Stimulated activated CD8-positive, alpha-beta memory T cell treated with anti-CD3 and anti-CD28 coated beads, Interleukin-15, amount 100 ng/mL, for 4 hours (primary cell): ENCODE measurements around the gene MGAT5B.
"Not testable (repeated sequence)": the region's sequence is repeated elsewhere in the genome, so short reads cannot be mapped to it uniquely, and the experiment has no call there.

ENCODE experiments used
- DNase-seq, 2 donors: peaks; one replicate each; pipeline ENCODE4 v3.0.0-alpha.2; 2020; ENCODE audit warnings: low read depth in 2 of 2

Gene MGAT5B

GRCh38 chr17:76847031-76847430 is 21.2 kb upstream of the MGAT5B start:
- DNase-seq: no peak

- no peak for DNase-seq
These were observed 19.5 kb upstream of the MGAT5B start for GRCh38 chr17:76848670-76849069.

GRCh38 chr17:76849160-76849559 is 19.0 kb upstream of the MGAT5B start:
- DNase-seq: not testable (repeated sequence)

- no peak for DNase-seq
These were observed 15.4 kb upstream of the MGAT5B start for GRCh38 chr17:76852843-76853242.

GRCh38 chr17:76855105-76855504 is 13.1 kb upstream of the MGAT5B start:
- no peak for DNase-seq

- no peak for DNase-seq
These were observed 6.1 kb upstream of the MGAT5B start for GRCh38 chr17:76862079-76862478.

DNA sequence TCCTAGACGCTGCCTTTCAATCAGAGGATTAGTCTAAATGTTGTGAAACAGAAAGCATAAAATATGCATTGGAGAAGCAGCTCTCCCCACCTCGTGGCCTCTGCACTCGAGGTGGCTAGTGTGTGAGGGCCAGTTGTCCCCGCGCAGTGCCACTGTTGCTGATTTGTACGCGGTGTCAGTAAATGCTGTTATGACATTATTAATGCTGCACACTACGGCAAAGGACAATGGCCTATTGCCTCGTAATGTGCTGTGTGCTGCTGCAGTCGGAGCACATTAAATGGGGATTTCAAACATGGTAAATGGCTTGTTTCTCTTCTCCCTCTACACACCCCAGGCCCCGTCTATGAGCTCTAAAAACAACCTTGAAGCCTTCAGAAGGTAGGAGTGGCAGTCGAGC is 5.7 kb upstream of the MGAT5B start:
- no peak for DNase-seq

DNA sequence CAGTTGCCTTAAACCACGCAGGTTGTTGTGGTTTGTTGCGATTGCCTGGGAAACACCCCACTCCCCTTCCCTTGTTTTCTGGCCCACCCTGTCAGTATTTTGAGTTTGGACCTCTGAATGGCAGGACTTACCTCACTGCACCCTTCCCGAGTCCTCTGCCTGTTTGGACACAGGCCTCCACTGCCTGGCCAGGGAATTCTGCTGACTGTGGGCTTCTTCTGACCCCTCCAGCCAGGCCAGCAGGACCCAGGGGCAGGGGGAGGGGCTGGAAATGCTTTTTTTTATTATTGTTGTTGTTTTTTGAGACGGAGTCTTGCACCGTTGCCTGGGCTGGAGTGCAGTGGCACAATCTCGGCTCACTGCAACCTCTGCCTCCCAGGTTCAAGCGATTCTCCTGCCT is 4.2 kb upstream of the MGAT5B start:
- DNase-seq: no peak

DNA sequence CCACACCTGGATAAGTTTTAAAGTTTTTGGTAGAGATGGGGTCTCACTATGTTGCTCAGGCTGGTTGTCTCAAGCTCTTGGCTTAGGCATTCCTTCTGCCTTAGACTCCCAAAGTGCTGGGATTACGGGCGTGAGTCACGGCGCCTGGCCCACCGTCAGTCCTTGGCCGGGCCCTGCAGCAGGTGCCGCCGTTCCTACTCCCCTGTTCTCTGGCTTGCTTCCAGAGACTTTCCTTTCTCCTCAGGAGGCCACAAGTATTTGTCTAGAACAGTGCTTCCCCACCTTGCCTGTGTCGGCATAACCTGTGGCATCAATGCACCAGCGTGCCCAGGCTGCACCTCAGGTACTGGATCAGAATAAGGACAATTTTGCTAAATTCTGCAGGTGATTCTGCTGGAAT is 3.0 kb upstream of the MGAT5B start:
- DNase-seq: no peak

- no peak for DNase-seq
These were observed 2.0 kb upstream of the MGAT5B start for GRCh38 chr17:76866203-76866602.

- DNase-seq: no peak
These were observed 1.2 kb upstream of the MGAT5B start for GRCh38 chr17:76866774-76867577.

DNA sequence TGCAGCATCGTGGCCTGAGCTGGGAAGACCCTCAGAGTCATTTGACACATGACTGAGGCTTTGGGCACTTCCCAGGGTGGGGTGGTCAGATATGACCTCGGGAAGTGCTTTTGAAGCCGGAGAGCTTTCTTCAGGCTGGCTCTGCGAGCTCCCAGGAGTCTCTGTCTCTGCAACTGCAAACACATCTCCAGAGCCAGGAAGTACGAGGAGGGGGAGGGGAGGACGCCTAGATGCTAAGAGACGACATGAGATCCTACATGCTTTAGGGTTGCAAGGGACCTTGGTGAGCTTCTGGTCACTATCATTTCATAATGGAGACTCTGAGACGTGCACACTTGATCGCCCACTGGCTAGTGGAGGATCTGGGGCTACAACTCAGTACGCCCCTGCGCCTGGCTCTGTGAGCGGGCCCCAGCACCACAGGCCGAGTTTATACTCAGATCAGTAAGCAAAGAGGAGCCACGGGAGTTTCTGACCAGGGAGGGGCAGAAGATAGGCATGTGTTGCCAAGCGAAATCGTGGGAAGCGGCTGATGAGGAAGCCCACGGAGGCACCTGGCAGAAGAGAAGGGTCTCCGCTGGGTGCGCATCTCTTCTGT is 527 bp upstream of the MGAT5B start:
- DNase-seq: no peak

GRCh38 chr17:76868669-76869495 is 678 bp downstream of the MGAT5B start:
- DNase-seq: no peak

- DNase-seq: no peak
These were observed 1.5 kb downstream of the MGAT5B start for GRCh38 chr17:76869496-76870376.

DNA sequence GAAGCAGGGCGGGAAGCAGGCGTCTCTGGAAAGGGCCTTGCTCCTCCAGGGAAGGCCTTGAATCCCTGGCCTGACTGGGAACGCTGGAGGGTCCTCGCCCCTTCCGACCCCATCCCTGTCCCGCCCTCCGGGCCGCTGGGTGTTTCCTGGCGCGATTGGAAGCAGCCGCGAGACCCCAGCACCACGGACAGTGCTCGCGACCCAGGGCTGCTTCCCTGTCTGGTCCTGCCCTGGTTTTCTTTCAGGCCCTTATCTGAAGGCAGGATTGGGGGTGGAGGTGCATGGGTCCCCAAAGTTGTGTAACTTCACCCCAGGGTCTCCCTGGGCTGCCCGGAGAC is 2.1 kb downstream of the MGAT5B start:
- no peak for DNase-seq

- no peak for DNase-seq
These were observed 3.5 kb downstream of the MGAT5B start for GRCh38 chr17:76871668-76872067.

DNA sequence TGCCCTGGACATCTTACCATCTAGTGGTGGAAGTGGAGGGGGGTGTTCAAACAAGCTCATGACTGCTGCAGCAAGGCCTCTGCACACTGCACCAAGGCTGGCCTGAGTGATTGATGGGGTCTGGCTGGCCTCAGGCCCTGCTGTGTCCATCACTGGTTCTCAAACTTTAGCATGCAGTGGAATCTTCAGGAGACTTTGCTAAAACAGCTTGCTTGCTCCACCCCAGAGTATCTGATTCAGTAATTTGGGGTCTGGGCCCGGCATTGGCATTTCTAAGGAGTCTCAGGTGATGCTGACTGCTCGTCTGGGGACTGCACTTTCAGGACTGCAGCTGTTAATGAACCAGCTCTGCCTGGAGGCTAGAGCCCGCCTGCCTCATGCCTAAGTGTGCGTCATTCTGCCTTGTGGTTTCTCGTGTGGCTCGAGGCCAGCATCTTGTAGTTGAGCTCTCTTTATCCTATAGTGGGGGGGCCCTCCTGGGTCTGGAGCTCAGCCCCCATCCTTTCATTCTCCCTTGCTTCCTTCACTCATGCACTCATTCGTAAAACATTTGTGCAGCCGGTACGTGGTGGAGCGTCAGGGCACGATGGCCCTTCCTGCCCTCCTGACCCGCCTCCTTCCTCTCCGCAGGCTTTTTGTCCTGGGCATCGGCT is 4.1 kb downstream of the MGAT5B start:
- no peak for DNase-seq

DNA sequence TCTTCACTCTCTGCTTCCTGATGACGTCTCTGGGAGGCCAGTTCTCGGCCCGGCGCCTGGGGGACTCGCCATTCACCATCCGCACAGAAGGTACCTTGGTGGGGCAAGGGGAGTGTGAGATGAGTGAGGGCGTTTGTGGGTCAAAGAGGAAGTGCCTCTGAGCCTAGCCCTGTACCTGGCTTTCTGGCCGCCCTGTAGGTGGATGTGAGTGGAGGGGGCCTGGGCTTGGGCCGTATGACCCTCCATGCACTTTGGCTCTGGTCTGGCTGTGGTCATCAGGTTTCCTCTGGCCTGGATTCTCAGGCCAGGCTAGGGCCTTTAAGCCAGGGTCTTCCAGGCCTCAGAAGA is 4.6 kb downstream of the MGAT5B start:
- no peak for DNase-seq

DNA sequence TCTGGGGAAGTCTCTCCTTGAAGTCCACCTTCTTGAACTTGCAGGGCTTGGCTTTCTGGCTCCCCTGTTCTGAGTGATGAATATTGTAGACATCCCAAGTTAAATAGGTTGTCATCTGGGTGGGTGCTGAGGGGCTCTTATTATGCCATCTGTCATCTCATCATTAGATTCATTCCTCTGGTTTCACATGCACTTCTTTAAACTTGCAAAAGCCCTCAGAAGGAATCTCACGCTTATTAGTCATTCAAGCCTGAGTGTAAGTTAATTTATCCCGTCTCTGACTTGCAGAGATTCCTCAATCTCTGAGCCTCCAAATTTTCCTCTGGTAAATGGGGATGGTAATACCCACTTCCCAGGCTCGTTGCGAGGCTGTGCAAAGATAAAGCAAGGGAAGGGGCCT is 5.7 kb downstream of the MGAT5B start:
- no peak for DNase-seq

DNA sequence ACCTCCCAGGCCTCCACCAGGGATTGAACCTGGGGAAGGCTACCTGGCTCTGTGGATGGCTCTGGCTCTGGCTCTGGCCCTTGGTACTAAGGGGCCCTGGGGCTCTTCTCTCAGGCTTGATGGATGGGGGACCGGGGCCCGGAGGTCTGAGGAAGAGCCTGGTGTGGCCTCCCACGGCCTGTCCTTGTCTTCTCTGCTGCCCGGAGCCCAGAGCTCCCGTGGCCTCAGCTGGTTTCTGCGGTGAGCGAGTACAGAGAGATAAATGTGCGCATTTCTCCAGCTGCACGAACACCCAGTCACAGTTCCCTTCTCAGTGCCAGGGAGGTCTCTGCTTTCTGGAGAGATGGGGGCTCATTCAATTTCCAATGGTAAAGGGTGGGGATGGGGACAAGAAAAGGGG is 9.2 kb downstream of the MGAT5B start:
- DNase-seq: no peak

DNA sequence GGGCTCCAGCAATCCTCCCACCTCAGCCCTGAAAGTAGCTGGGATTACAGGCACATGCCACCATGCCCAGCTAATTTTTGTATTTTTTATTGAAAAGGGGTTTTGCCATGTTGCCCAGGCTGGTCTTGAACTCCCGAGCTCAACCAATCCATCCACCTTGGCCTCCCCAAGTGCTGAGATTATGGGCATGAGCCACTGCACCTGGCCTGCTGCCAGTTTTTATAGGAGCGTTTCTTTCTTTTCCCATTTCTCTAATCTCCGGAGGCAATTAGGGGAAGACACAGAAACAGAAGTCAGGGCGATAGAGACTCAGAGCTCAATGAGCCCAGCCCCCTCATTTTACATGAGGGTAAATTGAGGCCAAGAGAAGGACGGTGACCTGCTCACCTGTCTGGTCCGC is 10.4 kb downstream of the MGAT5B start:
- DNase-seq: no peak
